ENCODE results near the gene POLR1A. TPM values are rescaled to one million over a fixed set of nuclear protein-coding genes. Genes with fewer than 3 reads are reported as not detected.

Gene POLR1A
- total RNA-seq = 47.8 and 50.1 TPM in 2 replicates

- intact Hi-C loops (cut with micrococcal nuclease) = loop anchor here (1.0 to 5.0 kb wide), 9 partner anchors 67 to 751 kb away; partner anchors contain the start of genes ELMOD3, IMMT, RETSAT and RNF103
These were observed at the start of gene POLR1A for GRCh38 chr2:86105252-86105968. Gene POLR1A (minus strand): TSS chr2:86105886. CDS start chr2:86105776, 110 bp downstream.

- intact Hi-C loops (cut with micrococcal nuclease) = no loop called here
These were observed 44.8 kb upstream of the POLR1A start for GRCh38 chr2:86150502-86150901.

- intact Hi-C loops (cut with micrococcal nuclease) = no loop called here
These were observed 42.1 kb upstream of the POLR1A start for GRCh38 chr2:86147793-86148192.

- intact Hi-C loops (cut with micrococcal nuclease) = no loop called here
These were observed 38.4 kb upstream of the POLR1A start for GRCh38 chr2:86143926-86144685.

GRCh38 chr2:86143307-86143706 is 37.6 kb upstream of the POLR1A start:
- intact Hi-C loops (cut with micrococcal nuclease) = no loop called here

GRCh38 chr2:86142436-86143257 is 37.0 kb upstream of the POLR1A start:
- intact Hi-C loops (cut with micrococcal nuclease) = no loop called here

GRCh38 chr2:86140969-86141392 is 35.3 kb upstream of the POLR1A start:
- intact Hi-C loops (cut with micrococcal nuclease) = no loop called here

- intact Hi-C loops (cut with micrococcal nuclease) = no loop called here
These were observed 34.3 kb upstream of the POLR1A start for GRCh38 chr2:86139981-86140380.

- intact Hi-C loops (cut with micrococcal nuclease) = no loop called here
These were observed 33.3 kb upstream of the POLR1A start for GRCh38 chr2:86138736-86139625.

- intact Hi-C loops (cut with micrococcal nuclease) = no loop called here
These were observed 30.5 kb upstream of the POLR1A start for GRCh38 chr2:86136141-86136540.

- intact Hi-C loops (cut with micrococcal nuclease) = no loop called here
These were observed 30.0 kb upstream of the POLR1A start for GRCh38 chr2:86135653-86136052.

- intact Hi-C loops (cut with micrococcal nuclease) = no loop called here
These were observed 29.0 kb upstream of the POLR1A start for GRCh38 chr2:86134709-86135108.

GRCh38 chr2:86124683-86125082 is 19.0 kb upstream of the POLR1A start:
- intact Hi-C loops (cut with micrococcal nuclease) = loop anchor here (5.0 kb wide), 1 partner anchor 38 kb away; no protein-coding TSS in a partner anchor

- intact Hi-C loops (cut with micrococcal nuclease) = loop anchor here (5.0 kb wide), 1 partner anchor 39 kb away; no protein-coding TSS in a partner anchor
These were observed 17.7 kb upstream of the POLR1A start for GRCh38 chr2:86123328-86123925.

- intact Hi-C loops (cut with micrococcal nuclease) = no loop called here
These were observed 12.4 kb upstream of the POLR1A start for GRCh38 chr2:86118130-86118529.

GRCh38 chr2:86107031-86107430 is 1.3 kb upstream of the POLR1A start:
- intact Hi-C loops (cut with micrococcal nuclease) = loop anchor here (2.0 to 5.0 kb wide), 4 partner anchors 78 to 780 kb away; partner anchors contain the start of genes RNF103 and TGOLN2

- intact Hi-C loops (cut with micrococcal nuclease) = loop anchor here (1.0 to 5.0 kb wide), 18 partner anchors 26 to 779 kb away; partner anchors contain the start of genes CHMP3, ELMOD3, GGCX and IMMT
These were observed 571 bp upstream of the POLR1A start, which contains the start of gene PTCD3 for GRCh38 chr2:86105969-86106945. Gene PTCD3 (plus strand): TSS chr2:86106235. CDS start chr2:86106248, 13 bp downstream.

GRCh38 chr2:86102157-86102556 is 3.5 kb downstream of the POLR1A start:
- intact Hi-C loops (cut with micrococcal nuclease) = no loop called here

All from T-helper 1 cell treated with Interleukin-12 subunit alpha and Interleukin-12 subunit beta and Interleukin-4 antibody, amounts not matched to agents 30 ng/mL and 1 ng/mL, for 36 hours (primary cell).